SK-N-MC (cell line): ENCODE measurements around the gene BACH2.
"Not testable (repeated sequence)": the region's sequence is repeated elsewhere in the genome, so short reads cannot be mapped to it uniquely, and the experiment has no call there.

Experiments
- DNase-seq: peaks from one replicate; pipeline ENCODE4 v3.0.0-alpha.2; 2011; ENCODE audit warnings: low read depth, low spot score
- H3K27ac ChIP-seq: fragments of 200-600 bp; sonication (generic); 2 replicates; pipeline ENCODE4 v1.5.1; 2016; ENCODE audit warnings: mixed run types
- H3K36me3 ChIP-seq: fragments of 200-600 bp; sonication (generic); 2 replicates; pipeline ENCODE4 v1.6.1; 2017; ENCODE audit warnings: antibody characterized with exemption, low read length, mixed read lengths; ENCODE audit not compliant: insufficient read depth
- H3K4me3 ChIP-seq: fragments of 200-600 bp; sonication (generic); 2 replicates; pipeline ENCODE4 v1.5.1; 2016
- H3K9ac ChIP-seq: fragments of 200-600 bp; sonication (generic); 2 replicates; pipeline ENCODE4 v1.8.0; 2017; ENCODE audit warnings: mixed run types, mixed read lengths; ENCODE audit not compliant: insufficient read length
- H3K9me3 ChIP-seq: fragments of 200-600 bp; sonication (generic); 2 replicates; pipeline ENCODE4 v1.6.1; 2017; ENCODE audit warnings: low read depth, mild to moderate bottlenecking, antibody characterized with exemption, low read length, moderate library complexity, mixed read lengths
- EZH2 ChIP-seq: fragments of 200-600 bp; sonication (generic); IDR thresholded peaks from one replicate; pipeline ENCODE4 v1.6.1; 2017; ENCODE audit warnings: antibody characterized with exemption
- FOXP2 ChIP-seq: optimal IDR thresholded peaks from 2 replicates; pipeline ENCODE3; 2011; ENCODE audit warnings: mild to moderate bottlenecking, moderate library complexity; ENCODE audit not compliant: insufficient read depth; ENCODE audit errors: extremely low read length, control extremely low read depth
- POLR2AphosphoS5 ChIP-seq: IDR thresholded peaks from 2 replicates; pipeline ENCODE4 v1.6.1; 2012; ENCODE audit warnings: mild to moderate bottlenecking, low read depth, low read length, borderline replicate concordance

BACH2 gene

DNA sequence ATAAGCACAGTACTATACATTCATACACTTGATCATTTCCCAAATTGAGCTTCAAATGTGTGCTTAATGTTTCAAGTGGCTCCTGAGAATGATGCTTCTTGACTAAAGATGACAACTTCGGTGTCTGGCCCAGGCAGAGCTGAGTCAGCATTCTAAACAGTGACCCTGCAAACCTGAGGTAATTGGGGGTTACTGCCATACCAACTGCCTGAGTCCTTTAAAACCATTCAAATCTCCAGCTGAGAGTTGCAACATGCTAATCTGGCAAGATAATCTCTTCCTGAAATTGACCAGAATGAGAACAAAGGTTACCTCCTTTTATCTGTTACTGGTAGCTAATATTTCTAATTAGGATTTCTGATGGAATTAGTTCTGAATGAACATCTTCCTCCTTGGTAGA is 8.2 kb downstream of the BACH2 start:
- Histone ChIP-seq H3K9me3 (peaks cover 3% of the 10 kb centered on the region; the same call in 1 of the 2 replicates), H3K4me3 (no peak overlapping the region), H3K9ac (no peak overlapping the region), H3K27ac (no peak overlapping the region), H3K36me3 (no peaks in the 10 kb centered on the region)
- no peak for TF ChIP-seq FOXP2
- no peak for TF ChIP-seq POLR2AphosphoS5
- TF ChIP-seq EZH2: no peak
- DNase-seq: no peak

DNA sequence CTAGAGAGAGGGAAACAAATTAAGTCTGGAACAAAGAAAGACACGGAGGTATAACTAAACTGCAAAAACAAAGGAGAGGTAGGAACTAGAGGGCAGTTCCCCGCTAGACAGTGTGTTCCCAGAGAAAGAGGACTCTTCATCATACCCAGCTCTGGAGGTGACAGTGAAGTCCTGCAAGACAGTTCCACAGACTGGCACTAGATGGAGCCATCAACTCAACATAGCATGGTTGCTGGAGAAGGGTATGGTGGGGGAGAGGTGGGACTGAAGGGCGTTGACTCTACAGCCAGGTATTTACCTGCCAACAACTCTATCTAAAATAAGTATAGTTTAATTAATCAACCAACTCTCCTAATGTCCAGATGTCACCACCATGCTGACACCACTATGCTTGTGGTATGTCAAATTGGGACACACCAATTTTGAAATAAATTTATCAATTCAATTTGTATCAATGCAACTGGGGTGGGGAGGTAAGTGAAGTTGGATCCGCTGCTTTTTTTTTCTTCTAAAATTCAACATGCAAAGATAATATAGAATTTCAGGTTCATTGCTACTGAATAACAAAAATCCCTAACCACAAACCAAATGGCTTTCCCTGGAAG is 9.7 kb downstream of the BACH2 start:
- H3K9ac ChIP-seq: no peak overlapping the region
- no peak overlapping the region for H3K27ac ChIP-seq
- peaks cover 3% of the 10 kb centered on the region; the same call in 1 of the 2 replicates for H3K9me3 ChIP-seq
- H3K36me3 ChIP-seq: no peaks in the 10 kb centered on the region
- TF ChIP-seq EZH2 (no peak), FOXP2 (no peak), POLR2AphosphoS5 (no peak)
- no peak overlapping the region for H3K4me3 ChIP-seq
- no peak for DNase-seq

DNA sequence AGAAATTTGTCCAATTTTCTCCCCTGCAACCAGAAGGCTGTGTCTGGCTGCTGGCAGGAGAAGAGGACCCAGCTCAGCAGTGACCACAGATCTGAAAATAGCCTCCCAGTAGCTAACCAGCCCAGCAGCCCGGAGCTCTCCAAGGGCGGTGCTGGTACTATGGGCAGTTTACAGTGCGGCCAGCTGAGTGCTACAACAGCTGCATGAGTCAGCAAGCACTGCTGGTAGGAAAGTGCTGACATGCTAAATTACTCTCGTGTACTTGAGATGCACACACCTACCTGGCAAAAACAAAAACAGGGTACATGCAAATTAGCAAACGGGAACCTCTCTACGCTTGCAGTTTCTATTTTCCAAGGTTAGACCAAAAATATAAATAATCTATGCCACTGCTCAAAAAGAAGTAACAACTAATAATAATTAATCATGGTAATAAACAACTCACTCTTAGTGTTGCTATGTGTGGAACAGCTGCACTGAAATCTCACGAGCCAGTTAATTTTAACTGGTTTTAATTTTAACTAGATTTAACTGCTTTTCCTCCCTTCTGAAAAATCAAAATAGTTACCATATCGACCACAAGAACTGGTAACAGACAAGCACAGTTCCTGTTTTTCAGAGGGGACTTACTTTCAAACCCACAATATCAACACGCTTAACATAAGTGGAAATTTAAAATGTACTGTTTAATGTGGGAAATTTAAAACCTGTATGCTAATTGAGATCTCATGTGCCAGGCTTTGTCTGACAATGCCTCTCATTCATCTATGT is 10.8 kb downstream of the BACH2 start:
- TF ChIP-seq EZH2: no peak
- TF ChIP-seq POLR2AphosphoS5: no peak
- TF ChIP-seq FOXP2: no peak
- no peak for DNase-seq
- Histone ChIP-seq H3K4me3 (no peak overlapping the region), H3K9ac (no peak overlapping the region), H3K27ac (no peak overlapping the region), H3K9me3 (peaks cover 3% of the 10 kb centered on the region; the same call in 1 of the 2 replicates), H3K36me3 (no peaks in the 10 kb centered on the region)

- peaks cover 3% of the 10 kb centered on the region; the same call in 1 of the 2 replicates for H3K9me3 ChIP-seq
- H3K9ac ChIP-seq: no peak overlapping the region
- DNase-seq: no peak
- no peak overlapping the region for H3K4me3 ChIP-seq
- no peak overlapping the region for H3K27ac ChIP-seq
- H3K36me3 ChIP-seq: no peaks in the 10 kb centered on the region
- no peak for TF ChIP-seq FOXP2
Measured at GRCh38 chr6:90285042-90285481, 11.6 kb downstream of the BACH2 start.

GRCh38 chr6:90284236-90285041 is 12.2 kb downstream of the BACH2 start:
- Histone ChIP-seq H3K36me3 (no peaks in the 10 kb centered on the region), H3K27ac (no peak overlapping the region), H3K9ac (no peak overlapping the region), H3K9me3 (peaks cover 3% of the 10 kb centered on the region; the same call in 1 of the 2 replicates), H3K4me3 (no peak overlapping the region)
- TF ChIP-seq EZH2 (no peak), FOXP2 (no peak), POLR2AphosphoS5 (no peak)
- no peak for DNase-seq

DNA sequence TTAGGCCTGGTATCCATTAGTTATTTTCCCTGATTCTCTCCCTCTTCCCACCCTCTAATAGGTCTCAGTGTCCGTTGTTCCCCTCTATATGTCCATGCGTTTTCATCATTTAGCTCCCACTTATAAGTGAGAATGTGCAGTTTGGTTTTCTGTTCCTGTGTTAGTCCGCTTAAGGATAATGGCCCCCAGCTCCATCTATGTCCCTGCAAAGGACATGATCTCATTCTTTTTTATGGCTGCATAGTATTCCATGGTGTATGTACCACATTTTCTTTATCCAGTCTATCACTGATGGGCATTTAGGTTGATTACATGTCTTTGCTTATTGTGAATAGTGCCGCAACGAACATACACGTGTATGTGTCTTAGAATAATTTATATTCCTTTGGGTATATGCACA is 14.4 kb downstream of the BACH2 start:
- DNase-seq, H3K9me3 ChIP-seq, H3K9ac ChIP-seq, H3K4me3 ChIP-seq, H3K27ac ChIP-seq, H3K36me3 ChIP-seq: not testable (repeated sequence)

GRCh38 chr6:90278129-90278528 is 18.5 kb downstream of the BACH2 start:
- DNase-seq: no peak
- H3K4me3 ChIP-seq: no peak overlapping the region
- no peak overlapping the region for H3K9ac ChIP-seq
- TF ChIP-seq POLR2AphosphoS5: no peak
- H3K36me3 ChIP-seq: no peaks in the 10 kb centered on the region
- H3K27ac ChIP-seq: no peak overlapping the region
- H3K9me3 ChIP-seq: no peaks in the 10 kb centered on the region

- no peak for DNase-seq
- Histone ChIP-seq H3K9ac (no peak overlapping the region), H3K36me3 (no peaks in the 10 kb centered on the region), H3K27ac (no peak overlapping the region), H3K4me3 (no peak overlapping the region), H3K9me3 (no peaks in the 10 kb centered on the region)
- TF ChIP-seq FOXP2: no peak
- no peak for TF ChIP-seq EZH2
- no peak for TF ChIP-seq POLR2AphosphoS5
Measured at GRCh38 chr6:90277302-90278011, 19.2 kb downstream of the BACH2 start.
